RWPE2 (cell line): ENCODE results near the gene BBS1.
"Not testable (repeated sequence)": the region's sequence is repeated elsewhere in the genome, so short reads cannot be mapped to it uniquely, and the experiment has no call there.

ENCODE experiments used
- ATAC-seq: fragments of 200-7000 bp; cut with Tn5 transposase; 3 replicates; pipeline ENCODE4 v1.9.1; 2021; ENCODE audit warnings: low read depth
- DNase-seq: peaks from one replicate; pipeline ENCODE4 v3.0.0-alpha.2; 2020; ENCODE audit warnings: low spot score
- H3K27ac ChIP-seq: fragments of 450-650 bp; 2 replicates; pipeline ENCODE4 v1.5.1; 2017; ENCODE audit warnings: mild to moderate bottlenecking; ENCODE audit not compliant: poor library complexity, severe bottlenecking
- H3K27me3 ChIP-seq: fragments of 250-450 bp; sonication (Bioruptor Pico); 2 replicates; pipeline ENCODE4 v1.5.1; 2021; ENCODE audit warnings: mild to moderate bottlenecking, moderate library complexity; ENCODE audit not compliant: insufficient read depth, poor library complexity, severe bottlenecking
- H3K36me3 ChIP-seq: fragments of 250-450 bp; sonication (Bioruptor Pico); 2 replicates; pipeline ENCODE4 v1.5.1; 2020; ENCODE audit warnings: low read depth, mild to moderate bottlenecking, moderate library complexity
- H3K4me1 ChIP-seq: fragments of 250-450 bp; sonication (Bioruptor Pico); 2 replicates; pipeline ENCODE4 v1.5.1; 2021; ENCODE audit warnings: mild to moderate bottlenecking, moderate library complexity; ENCODE audit not compliant: insufficient read depth, poor library complexity, severe bottlenecking
- H3K4me3 ChIP-seq: fragments of 250-450 bp; sonication (Bioruptor Pico); 2 replicates; pipeline ENCODE4 v1.5.1; 2021; ENCODE audit warnings: mild to moderate bottlenecking, moderate library complexity; ENCODE audit not compliant: severe bottlenecking
- H3K9me3 ChIP-seq: fragments of 250-450 bp; sonication (Bioruptor Pico); 2 replicates; pipeline ENCODE4 v1.5.1; 2021; ENCODE audit warnings: mild to moderate bottlenecking, moderate library complexity; ENCODE audit not compliant: severe bottlenecking
- CTCF ChIP-seq: fragments of 450-650 bp; IDR thresholded peaks from one replicate; pipeline ENCODE4 v1.5.1; 2017; ENCODE audit warnings: mild to moderate bottlenecking, moderate library complexity; ENCODE audit not compliant: poor library complexity, severe bottlenecking

The BBS1 gene

GRCh38 chr11:66539170-66539869, 28.9 kb downstream of the BBS1 start:
- no peak overlapping the region for H3K27ac ChIP-seq
- ATAC-seq (no peak), DNase-seq (no peak)
- H3K4me3 ChIP-seq = no peak overlapping the region
- no peak for TF ChIP-seq CTCF
- H3K27me3 ChIP-seq = no peaks in the 10 kb centered on the region
- H3K4me1 ChIP-seq = no peaks in the 10 kb centered on the region
- no peaks in the 10 kb centered on the region for H3K36me3 ChIP-seq
- no peaks in the 10 kb centered on the region for H3K9me3 ChIP-seq

- ATAC-seq = no peak
- Histone ChIP-seq H3K9me3 (no peaks in the 10 kb centered on the region), H3K27me3 (no peaks in the 10 kb centered on the region), H3K27ac (no peak overlapping the region), H3K4me1 (no peaks in the 10 kb centered on the region), H3K36me3 (no peaks in the 10 kb centered on the region), H3K4me3 (no peak overlapping the region)
- no peak for DNase-seq
- TF ChIP-seq CTCF = no peak
Measured at GRCh38 chr11:66539870-66540213, 29.4 kb downstream of the BBS1 start.

GRCh38 chr11:66540598-66540997, 30.2 kb downstream of the BBS1 start:
- not testable (repeated sequence) for H3K9me3 ChIP-seq, H3K27ac ChIP-seq, H3K4me3 ChIP-seq, DNase-seq, H3K4me1 ChIP-seq, H3K27me3 ChIP-seq, H3K36me3 ChIP-seq, ATAC-seq

- Histone ChIP-seq H3K4me1 (no peaks in the 10 kb centered on the region), H3K36me3 (no peaks in the 10 kb centered on the region), H3K27me3 (no peaks in the 10 kb centered on the region), H3K9me3 (no peaks in the 10 kb centered on the region), H3K4me3 (no peak overlapping the region), H3K27ac (no peak overlapping the region)
- TF ChIP-seq CTCF = no peak
- ATAC-seq (no peak), DNase-seq (no peak)
Measured at GRCh38 chr11:66541892-66542291, 31.5 kb downstream of the BBS1 start.

GRCh38 chr11:66542362-66542761, 31.9 kb downstream of the BBS1 start:
- no peak for TF ChIP-seq CTCF
- ATAC-seq (no peak), DNase-seq (no peak)
- no peak overlapping the region for H3K4me3 ChIP-seq
- H3K27me3 ChIP-seq = no peaks in the 10 kb centered on the region
- no peaks in the 10 kb centered on the region for H3K9me3 ChIP-seq
- H3K36me3 ChIP-seq = no peaks in the 10 kb centered on the region
- no peak overlapping the region for H3K27ac ChIP-seq
- H3K4me1 ChIP-seq = no peaks in the 10 kb centered on the region
